Caco-2 (cell line): ENCODE results near the gene RIOK2. TPM values are rescaled to one million over a fixed set of nuclear protein-coding genes. Genes with fewer than 3 reads are reported as not detected.

ENCODE experiments used
- BruUV-seq: library from RNA; stranded (reverse); fragments of 400-500 nt; replicated peaks from 2 replicates; lab custom pipeline; 2021; lab: Mats Ljungman, UMichigan
- CTCF ChIA-PET: fragments of 300-600 bp; sonication (Branson Sonifier 250); formaldehyde crosslinking; loops from one replicate; lab custom pipeline; 2022; ENCODE audit warnings: antibody characterized with exemption; lab: Charles Lee
- POLR2A ChIA-PET: fragments of 300-600 bp; sonication (Branson Sonifier 250); formaldehyde crosslinking; loops from one replicate; lab custom pipeline; 2022; ENCODE audit warnings: antibody characterized with exemption; lab: Charles Lee
- DNase-seq, 2 experiments: peaks; one replicate each; pipeline versions ENCODE4 v3.0.0 to v3.0.0-alpha.2; 2020 to 2022
- H3K27me3 ChIP-seq: replicated peaks from 2 replicates; pipeline ENCODE4 v1.6.0; 2011; ENCODE audit warnings: low read length; ENCODE audit not compliant: control insufficient read depth, insufficient read depth
- H3K36me3 ChIP-seq: 2 replicates; pipeline ENCODE4 v1.5.1; 2011; ENCODE audit warnings: low read length; ENCODE audit not compliant: control insufficient read depth, insufficient read depth
- H3K4me1 ChIP-seq: fragments of 250-450 bp; sonication (Bioruptor Pico); 2 replicates; pipeline ENCODE4 v1.5.1; 2020; ENCODE audit warnings: mild to moderate bottlenecking
- H3K4me3 ChIP-seq: 2 replicates; pipeline ENCODE4 v1.5.1; 2011; ENCODE audit warnings: low read depth, mild to moderate bottlenecking, control low read depth, low read length
- H3K9me3 ChIP-seq: fragments of 250-450 bp; sonication (Bioruptor Pico); 2 replicates; pipeline ENCODE4 v1.5.1; 2020; ENCODE audit warnings: mild to moderate bottlenecking, moderate library complexity
- H3K27ac Mint-ChIP-seq: one replicate; pipeline ENCODE4 v1.8.0; 2022; ENCODE audit warnings: mixed read lengths; ENCODE audit not compliant: unreplicated experiment
- H3K27me3 Mint-ChIP-seq: one replicate; pipeline ENCODE4 v1.8.0; 2022; ENCODE audit warnings: mixed read lengths; ENCODE audit not compliant: insufficient read depth, unreplicated experiment
- H3K36me3 Mint-ChIP-seq: one replicate; pipeline ENCODE4 v1.8.0; 2022; ENCODE audit warnings: mild to moderate bottlenecking, mixed read lengths; ENCODE audit not compliant: insufficient read depth, unreplicated experiment
- H3K4me1 Mint-ChIP-seq: one replicate; pipeline ENCODE4 v1.8.0; 2022; ENCODE audit warnings: low read depth, mixed read lengths; ENCODE audit not compliant: unreplicated experiment
- H3K4me3 Mint-ChIP-seq: one replicate; pipeline ENCODE4 v1.8.0; 2022; ENCODE audit warnings: mild to moderate bottlenecking, moderate library complexity, mixed read lengths; ENCODE audit not compliant: unreplicated experiment
- H3K9me3 Mint-ChIP-seq: one replicate; pipeline ENCODE4 v1.8.0; 2022; ENCODE audit warnings: mixed read lengths; ENCODE audit not compliant: unreplicated experiment
- intact Hi-C: fragments of 100-400 bp; cut with micrococcal nuclease; formaldehyde crosslinking; loops from one replicate; pipeline ENCODE4 v1.10.0; 2022; ENCODE audit not compliant: unreplicated experiment
- total RNA-seq: library from RNA; stranded (reverse); gene quantifications from 2 replicates; pipeline ENCODE4 v1.2.3, GENCODE V29; 2022
- TF ChIP-seq, protein P1 (sequence below), 2 experiments: fragments of 200-600 bp in 1 of 2; IDR thresholded peaks; 1 replicate in 1 of 2; 2 replicates in 1 of 2; pipeline versions ENCODE4 v1.5.1 to v1.8.0; 2011 to 2022; ENCODE audit warnings: antibody characterized with exemption in 1 of 2, control low read depth in 1 of 2, inconsistent platforms in 1 of 2, low read depth in 1 of 2, low read length in 1 of 2, mild to moderate bottlenecking in 1 of 2, moderate library complexity in 1 of 2; ENCODE audit not compliant: insufficient read depth in 1 of 2, severe bottlenecking in 1 of 2, unreplicated experiment in 1 of 2

The RIOK2 gene
- total RNA-seq, 1 experiment from 2014 or later: 36.3 TPM

DNA sequence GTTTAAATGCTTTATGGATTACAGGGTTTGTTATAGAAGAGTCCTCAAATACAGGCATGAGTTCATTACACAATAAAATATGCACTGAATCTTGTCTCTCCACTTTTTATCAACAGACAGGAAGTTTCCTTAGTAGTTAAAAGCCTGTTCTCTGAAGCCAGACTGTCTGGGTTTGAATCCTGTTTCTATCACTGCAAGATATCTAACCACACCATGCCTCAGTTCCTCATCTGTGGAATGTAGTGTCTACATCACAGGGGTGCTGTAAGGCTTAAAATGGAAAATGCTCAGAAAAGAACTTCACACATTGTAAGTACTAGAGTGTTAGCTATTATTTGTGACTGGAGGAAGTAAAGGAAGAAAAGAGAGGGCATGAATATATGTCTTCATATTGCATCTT is 49.9 kb downstream of the RIOK2 start:
- Histone ChIP-seq H3K9me3 (no peaks in the 10 kb centered on the region), H3K4me3 (no peak overlapping the region), H3K36me3 (no peaks in the 10 kb centered on the region), H3K27me3 (no peaks in the 10 kb centered on the region), H3K4me1 (no peaks in the 10 kb centered on the region)
- TF ChIP-seq, protein P1, sequence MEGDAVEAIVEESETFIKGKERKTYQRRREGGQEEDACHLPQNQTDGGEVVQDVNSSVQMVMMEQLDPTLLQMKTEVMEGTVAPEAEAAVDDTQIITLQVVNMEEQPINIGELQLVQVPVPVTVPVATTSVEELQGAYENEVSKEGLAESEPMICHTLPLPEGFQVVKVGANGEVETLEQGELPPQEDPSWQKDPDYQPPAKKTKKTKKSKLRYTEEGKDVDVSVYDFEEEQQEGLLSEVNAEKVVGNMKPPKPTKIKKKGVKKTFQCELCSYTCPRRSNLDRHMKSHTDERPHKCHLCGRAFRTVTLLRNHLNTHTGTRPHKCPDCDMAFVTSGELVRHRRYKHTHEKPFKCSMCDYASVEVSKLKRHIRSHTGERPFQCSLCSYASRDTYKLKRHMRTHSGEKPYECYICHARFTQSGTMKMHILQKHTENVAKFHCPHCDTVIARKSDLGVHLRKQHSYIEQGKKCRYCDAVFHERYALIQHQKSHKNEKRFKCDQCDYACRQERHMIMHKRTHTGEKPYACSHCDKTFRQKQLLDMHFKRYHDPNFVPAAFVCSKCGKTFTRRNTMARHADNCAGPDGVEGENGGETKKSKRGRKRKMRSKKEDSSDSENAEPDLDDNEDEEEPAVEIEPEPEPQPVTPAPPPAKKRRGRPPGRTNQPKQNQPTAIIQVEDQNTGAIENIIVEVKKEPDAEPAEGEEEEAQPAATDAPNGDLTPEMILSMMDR (IDR thresholded peaks at IDR 0.05; ENCODE audit: insufficient read depth in 1 of 2, low read depth in 1 of 2, low read length in 1 of 2, severe bottlenecking in 1 of 2, unreplicated experiment in 1 of 2): no peak
- Mint-ChIP-seq H3K4me3 (no peak overlapping the region), H3K36me3 (no peaks in the 10 kb centered on the region), H3K9me3 (no peaks in the 10 kb centered on the region), H3K4me1 (peaks cover 13% of the 10 kb centered on the region), H3K27me3 (no peaks in the 10 kb centered on the region), H3K27ac (no peak overlapping the region)
- BruUV-seq: no TSS peak
- intact Hi-C loops: no loop called here
- DNase-seq: no peak
- POLR2A ChIA-PET: no interaction called here
- CTCF ChIA-PET: no interaction called here

DNA sequence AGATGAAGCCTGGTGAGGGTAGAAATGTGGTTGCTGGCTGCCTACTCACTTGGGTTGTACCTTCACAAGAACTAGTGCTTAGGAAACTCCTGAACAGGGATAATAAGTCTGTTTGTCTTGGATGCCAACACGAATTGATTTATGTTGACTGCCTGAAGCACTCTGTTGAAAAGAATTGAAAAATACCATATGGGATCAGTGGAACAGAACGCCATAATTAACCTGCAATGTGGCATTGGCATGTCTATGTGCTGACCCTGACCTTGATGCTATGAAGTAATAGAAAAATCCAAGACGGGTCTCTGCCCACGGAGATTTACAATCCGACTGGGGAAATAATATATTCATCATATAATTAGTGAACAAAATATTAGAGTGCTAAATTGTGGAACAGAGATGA is 51.1 kb downstream of the RIOK2 start:
- no peaks in the 10 kb centered on the region for H3K27me3 Mint-ChIP-seq
- H3K36me3 Mint-ChIP-seq: no peaks in the 10 kb centered on the region
- DNase-seq: no peak
- no peaks in the 10 kb centered on the region for H3K36me3 ChIP-seq
- H3K4me1 ChIP-seq: no peaks in the 10 kb centered on the region
- peaks cover 13% of the 10 kb centered on the region for H3K4me1 Mint-ChIP-seq
- no peak overlapping the region for H3K4me3 ChIP-seq
- no TSS peak for BruUV-seq
- intact Hi-C loops: no loop called here
- ChIA-PET CTCF (no interaction called here), POLR2A (interaction anchor here (0.6 kb wide), 1 partner anchor 16 kb away, joined by 3 read pairs; no protein-coding TSS in a partner anchor)
- H3K9me3 ChIP-seq: no peaks in the 10 kb centered on the region
- H3K9me3 Mint-ChIP-seq: no peaks in the 10 kb centered on the region
- TF ChIP-seq, protein P1 (IDR thresholded peaks at IDR 0.05; ENCODE audit: insufficient read depth in 1 of 2, low read depth in 1 of 2, low read length in 1 of 2, severe bottlenecking in 1 of 2, unreplicated experiment in 1 of 2): no peak
- H3K4me3 Mint-ChIP-seq: no peak overlapping the region
- H3K27ac Mint-ChIP-seq: no peak overlapping the region
- H3K27me3 ChIP-seq: no peaks in the 10 kb centered on the region

DNA sequence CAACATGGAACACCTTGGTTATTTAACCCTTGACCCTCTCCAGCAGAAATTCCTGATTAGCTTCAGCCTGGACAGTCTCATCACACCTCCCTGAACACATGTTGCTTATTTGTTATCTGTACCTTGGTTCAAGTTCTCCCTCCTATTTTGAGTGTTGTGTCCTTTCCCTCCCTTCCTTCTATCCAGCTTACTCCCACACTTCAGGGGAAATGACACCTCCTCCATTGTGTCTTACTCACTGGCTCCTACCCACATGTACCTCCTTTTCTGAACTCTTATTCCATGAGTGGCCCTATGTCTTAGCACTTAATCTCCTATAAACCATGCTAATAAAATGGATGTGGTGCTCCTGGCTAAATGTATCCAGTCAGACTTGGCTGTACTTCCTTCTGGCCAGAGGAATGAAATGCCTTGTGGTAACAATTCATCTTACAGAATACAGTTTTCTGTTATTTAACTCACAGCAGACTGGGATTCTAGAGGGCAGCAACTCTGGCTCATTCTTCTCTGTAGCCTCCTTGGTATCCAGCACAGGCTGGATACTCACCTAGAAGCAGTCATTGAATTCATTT is 51.8 kb downstream of the RIOK2 start:
- no peak overlapping the region for H3K4me3 ChIP-seq
- Mint-ChIP-seq H3K27ac (no peak overlapping the region), H3K4me3 (no peak overlapping the region), H3K27me3 (no peaks in the 10 kb centered on the region), H3K9me3 (no peaks in the 10 kb centered on the region), H3K4me1 (peaks cover 13% of the 10 kb centered on the region), H3K36me3 (no peaks in the 10 kb centered on the region)
- no TSS peak for BruUV-seq
- POLR2A ChIA-PET: no interaction called here
- no peaks in the 10 kb centered on the region for H3K36me3 ChIP-seq
- CTCF ChIA-PET: interaction anchor here (0.6 kb wide), 1 partner anchor 65 kb away, joined by 5 read pairs; no protein-coding TSS in a partner anchor
- intact Hi-C loops: no loop called here
- no peaks in the 10 kb centered on the region for H3K4me1 ChIP-seq
- no peaks in the 10 kb centered on the region for H3K27me3 ChIP-seq
- DNase-seq: no peak
- no peaks in the 10 kb centered on the region for H3K9me3 ChIP-seq
- TF ChIP-seq, protein P1 (IDR thresholded peaks at IDR 0.05; ENCODE audit: insufficient read depth in 1 of 2, low read depth in 1 of 2, low read length in 1 of 2, severe bottlenecking in 1 of 2, unreplicated experiment in 1 of 2): no peak
